ENCODE measurements around the gene AASS. TPM values are rescaled to one million over a fixed set of nuclear protein-coding genes. Genes with fewer than 3 reads are reported as not detected.

The AASS gene
- total and polyA plus RNA-seq, 10 of the 15 experiments (the other 5 are each of a cell fraction or from before 2014, with no cell fraction given): 0.09 to 8.0 (median 0.39) TPM

DNA sequence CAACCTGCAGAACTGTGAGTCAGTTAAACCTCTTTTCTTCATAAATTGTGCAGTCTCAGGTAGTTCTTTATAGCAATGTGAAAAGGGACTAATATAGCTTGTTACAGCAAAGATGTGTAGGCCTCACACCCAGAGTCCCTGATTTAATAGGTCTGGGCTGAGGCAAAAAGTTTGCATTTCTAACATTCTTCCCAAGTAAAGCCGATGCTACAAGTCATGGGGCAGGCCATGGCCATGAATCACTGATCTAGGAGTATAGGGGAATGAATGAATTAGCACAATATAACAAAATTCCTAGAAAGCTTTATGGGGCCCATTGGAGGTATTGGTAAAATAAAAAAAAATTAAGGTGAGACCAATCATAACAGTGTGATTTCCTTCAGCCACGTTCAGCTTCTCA is 11.5 kb upstream of the AASS start:
- ChIA-PET POLR2A (no interaction called here), SMC1A (ENCODE audit: uncharacterized antibody, unreplicated experiment) (interaction anchor here (1.5 kb wide), 1 partner anchor 13 kb away, joined by 3 read pairs; no protein-coding TSS in a partner anchor), RAD21 (ENCODE audit: unreplicated experiment) (no interaction called here), CTCF (interaction anchor here (0.9 kb wide), 1 partner anchor 12 kb away, joined by 3 read pairs; no protein-coding TSS in a partner anchor)
- Histone ChIP-seq H2AFZ (ENCODE audit: control insufficient read depth, low read depth, low read length) (no peak overlapping the region), H3K36me3 (ENCODE audit: control insufficient read depth in 2 of 2, insufficient read depth in 2 of 2, low read length in 1 of 2) (no peaks in the 10 kb centered on the region), H3K4me1 (ENCODE audit: control insufficient read depth, insufficient read depth, low read length) (no peaks in the 10 kb centered on the region), H3K4me3 (no peak overlapping the region), H3K9ac (ENCODE audit: control insufficient read depth, insufficient read depth, low read length) (no peak overlapping the region), H3K27me3 (replicated peaks in 1 of 2; ENCODE audit: control insufficient read depth in 2 of 2, insufficient read depth in 2 of 2, low read length in 1 of 2) (no peaks in the 10 kb centered on the region; a peak in 1 of 4 replicates), H4K20me1 (ENCODE audit: control insufficient read depth, insufficient read depth) (no peaks in the 10 kb centered on the region), H3K27ac (ENCODE audit: control insufficient read depth, insufficient read depth) (no peak overlapping the region), H3K9me3 (replicated peaks; ENCODE audit: control insufficient read depth, insufficient read depth, low read length) (no peaks in the 10 kb centered on the region), H3K4me2 (ENCODE audit: control insufficient read depth, insufficient read depth) (no peak overlapping the region), H3K79me2 (ENCODE audit: control insufficient read depth, insufficient read depth, low read length) (no peaks in the 10 kb centered on the region)
- BruUV-seq (replicated peaks): no TSS peak
- TF ChIP-seq ZNF622 (IDR thresholded peaks at IDR 0.05) (no peak), IKZF2 (IDR thresholded peaks at IDR 0.05) (no peak), SMAD1 (IDR thresholded peaks at IDR 0.05; ENCODE audit: low read depth, partially characterized antibody) (no peak), NR2C2 (IDR thresholded peaks at IDR 0.05; ENCODE audit: borderline replicate concordance, control insufficient read depth, insufficient read length, low read depth) (no peak), ZNF217 (IDR thresholded peaks at IDR 0.05) (no peak), EZH2 (IDR thresholded peaks at IDR 0.05; ENCODE audit: borderline replicate concordance, control insufficient read depth, low read depth, low read length) (no peak), ZNF207 (IDR thresholded peaks at IDR 0.05; ENCODE audit: borderline replicate concordance) (no peak), RCOR1 (conservative IDR thresholded peaks at IDR 0.05; ENCODE audit: low read depth, low read length) (no peak), ZNF24 (IDR thresholded peaks at IDR 0.05) (no peak), ATF7 (IDR thresholded peaks at IDR 0.05; ENCODE audit: low read depth) (no peak), SREBF2 (IDR thresholded peaks at IDR 0.05; ENCODE audit: low read length) (no peak)
- TF ChIP-seq, protein P1, sequence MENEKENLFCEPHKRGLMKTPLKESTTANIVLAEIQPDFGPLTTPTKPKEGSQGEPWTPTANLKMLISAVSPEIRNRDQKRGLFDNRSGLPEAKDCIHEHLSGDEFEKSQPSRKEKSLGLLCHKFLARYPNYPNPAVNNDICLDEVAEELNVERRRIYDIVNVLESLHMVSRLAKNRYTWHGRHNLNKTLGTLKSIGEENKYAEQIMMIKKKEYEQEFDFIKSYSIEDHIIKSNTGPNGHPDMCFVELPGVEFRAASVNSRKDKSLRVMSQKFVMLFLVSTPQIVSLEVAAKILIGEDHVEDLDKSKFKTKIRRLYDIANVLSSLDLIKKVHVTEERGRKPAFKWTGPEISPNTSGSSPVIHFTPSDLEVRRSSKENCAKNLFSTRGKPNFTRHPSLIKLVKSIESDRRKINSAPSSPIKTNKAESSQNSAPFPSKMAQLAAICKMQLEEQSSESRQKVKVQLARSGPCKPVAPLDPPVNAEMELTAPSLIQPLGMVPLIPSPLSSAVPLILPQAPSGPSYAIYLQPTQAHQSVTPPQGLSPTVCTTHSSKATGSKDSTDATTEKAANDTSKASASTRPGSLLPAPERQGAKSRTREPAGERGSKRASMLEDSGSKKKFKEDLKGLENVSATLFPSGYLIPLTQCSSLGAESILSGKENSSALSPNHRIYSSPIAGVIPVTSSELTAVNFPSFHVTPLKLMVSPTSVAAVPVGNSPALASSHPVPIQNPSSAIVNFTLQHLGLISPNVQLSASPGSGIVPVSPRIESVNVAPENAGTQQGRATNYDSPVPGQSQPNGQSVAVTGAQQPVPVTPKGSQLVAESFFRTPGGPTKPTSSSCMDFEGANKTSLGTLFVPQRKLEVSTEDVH (IDR thresholded peaks at IDR 0.05; ENCODE audit: low read depth, partially characterized antibody): no peak
- TF ChIP-seq, protein P2, sequence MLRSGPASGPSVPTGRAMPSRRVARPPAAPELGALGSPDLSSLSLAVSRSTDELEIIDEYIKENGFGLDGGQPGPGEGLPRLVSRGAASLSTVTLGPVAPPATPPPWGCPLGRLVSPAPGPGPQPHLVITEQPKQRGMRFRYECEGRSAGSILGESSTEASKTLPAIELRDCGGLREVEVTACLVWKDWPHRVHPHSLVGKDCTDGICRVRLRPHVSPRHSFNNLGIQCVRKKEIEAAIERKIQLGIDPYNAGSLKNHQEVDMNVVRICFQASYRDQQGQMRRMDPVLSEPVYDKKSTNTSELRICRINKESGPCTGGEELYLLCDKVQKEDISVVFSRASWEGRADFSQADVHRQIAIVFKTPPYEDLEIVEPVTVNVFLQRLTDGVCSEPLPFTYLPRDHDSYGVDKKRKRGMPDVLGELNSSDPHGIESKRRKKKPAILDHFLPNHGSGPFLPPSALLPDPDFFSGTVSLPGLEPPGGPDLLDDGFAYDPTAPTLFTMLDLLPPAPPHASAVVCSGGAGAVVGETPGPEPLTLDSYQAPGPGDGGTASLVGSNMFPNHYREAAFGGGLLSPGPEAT (IDR thresholded peaks at IDR 0.05; ENCODE audit: low read depth): no peak
- TF ChIP-seq, protein P3, sequence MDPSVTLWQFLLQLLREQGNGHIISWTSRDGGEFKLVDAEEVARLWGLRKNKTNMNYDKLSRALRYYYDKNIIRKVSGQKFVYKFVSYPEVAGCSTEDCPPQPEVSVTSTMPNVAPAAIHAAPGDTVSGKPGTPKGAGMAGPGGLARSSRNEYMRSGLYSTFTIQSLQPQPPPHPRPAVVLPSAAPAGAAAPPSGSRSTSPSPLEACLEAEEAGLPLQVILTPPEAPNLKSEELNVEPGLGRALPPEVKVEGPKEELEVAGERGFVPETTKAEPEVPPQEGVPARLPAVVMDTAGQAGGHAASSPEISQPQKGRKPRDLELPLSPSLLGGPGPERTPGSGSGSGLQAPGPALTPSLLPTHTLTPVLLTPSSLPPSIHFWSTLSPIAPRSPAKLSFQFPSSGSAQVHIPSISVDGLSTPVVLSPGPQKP (IDR thresholded peaks at IDR 0.05; ENCODE audit: low read depth, low read length): no peak
- WGBS (ENCODE audit: insufficient coverage, insufficient replicate concordance, low lambda C conversion rate, missing lambda C conversion rate): 0% methylated on average over 2 of the region's 2 CpGs
- in situ Hi-C loops (cut with MboI) (no loop called here), intact Hi-C loops (cut with micrococcal nuclease; ENCODE audit: unreplicated experiment) (no loop called here)
- no peak for DNase-seq (ENCODE audit: low read depth, low spot score)
- ATAC-seq: no peak
- FAIRE-seq: no peak

All from GM12878 (cell line).